Parathyroid adenoma (tissue), 2 donors: ENCODE measurements around the gene FAS.
A peak's percentile ranks its signal among the peaks of the same experiment; 100 is the strongest.

Source experiments
- H2AFZ ChIP-seq: fragments of 300-600 bp; sonication (generic); one replicate; pipeline ENCODE4 v1.7.0; 2017; ENCODE audit warnings: antibody characterized with exemption, mild to moderate bottlenecking
- H3K27ac ChIP-seq: fragments of 300-600 bp; sonication (generic); one replicate; pipeline ENCODE4 v1.7.0; 2017
- H3K27me3 ChIP-seq: fragments of 300-600 bp; sonication (generic); one replicate; pipeline ENCODE4 v1.7.0; 2017; ENCODE audit warnings: low read length; ENCODE audit not compliant: control insufficient read depth, insufficient read depth
- H3K36me3 ChIP-seq: fragments of 300-600 bp; sonication (generic); one replicate; pipeline ENCODE4 v1.7.0; 2017; ENCODE audit warnings: low read length; ENCODE audit not compliant: control insufficient read depth, insufficient read depth
- H3K4me1 ChIP-seq: fragments of 300-600 bp; sonication (generic); one replicate; pipeline ENCODE4 v1.7.0; 2017; ENCODE audit warnings: control low read depth
- H3K4me2 ChIP-seq: fragments of 300-600 bp; sonication (generic); one replicate; pipeline ENCODE4 v1.7.0; 2017; ENCODE audit warnings: low read length
- H3K4me3 ChIP-seq: fragments of 300-600 bp; sonication (generic); one replicate; pipeline ENCODE4 v1.7.0; 2017; ENCODE audit warnings: low read depth, low read length
- H3K79me2 ChIP-seq: fragments of 300-600 bp; sonication (generic); one replicate; pipeline ENCODE4 v1.7.0; 2017; ENCODE audit warnings: control low read depth
- H3K9ac ChIP-seq: fragments of 300-600 bp; sonication (generic); one replicate; pipeline ENCODE4 v1.7.0; 2017; ENCODE audit warnings: mild to moderate bottlenecking
- H3K9me3 ChIP-seq: fragments of 300-600 bp; sonication (generic); one replicate; pipeline ENCODE4 v1.7.0; 2017; ENCODE audit warnings: low read length; ENCODE audit not compliant: control insufficient read depth
- CTCF ChIP-seq: fragments of 300-600 bp; sonication (generic); IDR thresholded peaks from one replicate; pipeline ENCODE4 v1.7.0; 2017; ENCODE audit warnings: antibody characterized with exemption, mild to moderate bottlenecking
- donor health status: primary hyperparathyroidism.

The FAS gene

GRCh38 chr10:88952647-88953111 lies 37.9 kb upstream of the FAS start, which contains the start of gene ACTA2:
Gene ACTA2, minus strand, starts transcription at chr10:88952773. Its CDS starts 3,843 bp downstream, at chr10:88948930.
- Histone ChIP-seq H3K79me2 (no peaks in the 10 kb centered on the region), H3K27me3 (no peaks in the 10 kb centered on the region), H3K9ac (no peak within 1 kb of the TSS), H3K27ac (peak within 1 kb of the TSS; percentile 57), H3K36me3 (no peaks in the 10 kb centered on the region), H3K4me2 (no peak within 1 kb of the TSS), H2AFZ (peak within 1 kb of the TSS; percentile 23), H3K4me1 (peaks cover 4% of the 10 kb centered on the region), H3K4me3 (peak within 1 kb of the TSS; percentile 21), H3K9me3 (no peaks in the 10 kb centered on the region)
- TF ChIP-seq CTCF, result no peak

- TF ChIP-seq CTCF, result no peak
- H3K79me2 ChIP-seq, result no peaks in the 10 kb centered on the region
- no peaks in the 10 kb centered on the region for H3K27me3 ChIP-seq
- H3K4me2 ChIP-seq, result no peak overlapping the region
- peaks cover 4% of the 10 kb centered on the region for H3K4me1 ChIP-seq
- no peak overlapping the region for H3K27ac ChIP-seq
- no peak overlapping the region for H3K4me3 ChIP-seq
- H3K9me3 ChIP-seq, result no peaks in the 10 kb centered on the region
- no peaks in the 10 kb centered on the region for H3K36me3 ChIP-seq
- no peak overlapping the region for H2AFZ ChIP-seq
- no peak overlapping the region for H3K9ac ChIP-seq
Measured at GRCh38 chr10:88953662-88954061, 36.9 kb upstream of the FAS start.

- Histone ChIP-seq H3K4me2 (no peak overlapping the region), H2AFZ (no peak overlapping the region), H3K79me2 (no peaks in the 10 kb centered on the region), H3K9ac (no peak overlapping the region), H3K27me3 (no peaks in the 10 kb centered on the region), H3K4me3 (no peak overlapping the region), H3K36me3 (no peaks in the 10 kb centered on the region), H3K9me3 (no peaks in the 10 kb centered on the region), H3K4me1 (peaks cover 4% of the 10 kb centered on the region), H3K27ac (no peak overlapping the region)
- TF ChIP-seq CTCF, result no peak
Measured at GRCh38 chr10:88954458-88955083, 36.0 kb upstream of the FAS start.

GRCh38 chr10:88957381-88957780 lies 33.2 kb upstream of the FAS start:
- Histone ChIP-seq H3K79me2 (no peaks in the 10 kb centered on the region), H2AFZ (no peak overlapping the region), H3K9ac (no peak overlapping the region), H3K4me2 (no peak overlapping the region), H3K27me3 (no peaks in the 10 kb centered on the region), H3K4me1 (no peaks in the 10 kb centered on the region), H3K27ac (no peak overlapping the region), H3K4me3 (no peak overlapping the region), H3K9me3 (no peaks in the 10 kb centered on the region), H3K36me3 (no peaks in the 10 kb centered on the region)
- no peak for TF ChIP-seq CTCF

- Histone ChIP-seq H3K27ac (no peak overlapping the region), H3K4me1 (no peaks in the 10 kb centered on the region), H2AFZ (no peak overlapping the region), H3K36me3 (no peaks in the 10 kb centered on the region), H3K9ac (no peak overlapping the region), H3K4me3 (no peak overlapping the region), H3K4me2 (no peak overlapping the region), H3K27me3 (no peaks in the 10 kb centered on the region), H3K9me3 (no peaks in the 10 kb centered on the region), H3K79me2 (no peaks in the 10 kb centered on the region)
- no peak for TF ChIP-seq CTCF
Measured at GRCh38 chr10:88958721-88959120, 31.9 kb upstream of the FAS start.
